Activated CD4-positive, CD25-positive, alpha-beta regulatory T cell treated with anti-CD3 and anti-CD28 coated beads, Interleukin-2, amount 50 U/mL, for 24 hours (primary cell): Measurements from ENCODE around the gene PLCD3.

Source experiments
- ATAC-seq, 2 donors: fragments of 150-1000 bp; cut with Tn5 transposase; one replicate each; pipeline ENCODE4 v1.10.0; 2021; ENCODE audit warnings: mild to moderate bottlenecking in 1 of 2, moderate library complexity in 1 of 2

The PLCD3 gene

GRCh38 chr17:45149669-45150664 lies 17.7 kb upstream of the PLCD3 start:
- no peak for ATAC-seq

- peak; percentile 17 to 33 for ATAC-seq
Measured at GRCh38 chr17:45149037-45149668, 16.8 kb upstream of the PLCD3 start.

GRCh38 chr17:45148183-45149036 lies 16.1 kb upstream of the PLCD3 start, which contains the start of gene HEXIM1:
TSS of gene HEXIM1 (plus strand) at chr17:45148475. CDS start at chr17:45149191, 716 bp downstream.
- ATAC-seq: peak; percentile 82 to 84

- peak; percentile 42 to 49 for ATAC-seq
Measured at GRCh38 chr17:45147581-45148182, 15.4 kb upstream of the PLCD3 start.

GRCh38 chr17:45146890-45147580 lies 14.7 kb upstream of the PLCD3 start:
- ATAC-seq: peak in 1 of 2 donors; percentile 0

GRCh38 chr17:45146592-45146889 lies 14.2 kb upstream of the PLCD3 start:
- ATAC-seq: no peak

- ATAC-seq: no peak
Measured at GRCh38 chr17:45146166-45146565, 13.9 kb upstream of the PLCD3 start.

- ATAC-seq: no peak
Measured at GRCh38 chr17:45145035-45145389, 12.7 kb upstream of the PLCD3 start.

- ATAC-seq: no peak
Measured at GRCh38 chr17:45144199-45145034, 12.1 kb upstream of the PLCD3 start.

GRCh38 chr17:45143767-45144198 lies 11.5 kb upstream of the PLCD3 start:
- ATAC-seq: no peak

- no peak for ATAC-seq
Measured at GRCh38 chr17:45143094-45143670, 10.9 kb upstream of the PLCD3 start.

- no peak for ATAC-seq
Measured at GRCh38 chr17:45139533-45139920, 7.2 kb upstream of the PLCD3 start.

- ATAC-seq: no peak
Measured at GRCh38 chr17:45138911-45139532, 6.7 kb upstream of the PLCD3 start.

- no peak for ATAC-seq
Measured at GRCh38 chr17:45137561-45138305, 5.4 kb upstream of the PLCD3 start.

GRCh38 chr17:45136846-45137560 lies 4.7 kb upstream of the PLCD3 start:
- ATAC-seq: no peak

GRCh38 chr17:45135978-45136791 lies 3.9 kb upstream of the PLCD3 start:
- no peak for ATAC-seq

GRCh38 chr17:45135192-45135977 lies 3.1 kb upstream of the PLCD3 start, which contains the start of gene ACBD4:
TSS of gene ACBD4 (plus strand) at chr17:45135687. CDS start at chr17:45136145, 458 bp downstream.
- peak; percentile 94 for ATAC-seq
